ENCODE data around the gene ABHD1. TPM values are rescaled to one million over a fixed set of nuclear protein-coding genes. Genes with fewer than 3 reads are reported as not detected.

ABHD1 gene
- total RNA-seq, 1 donor from 2014 or later: not detected

- H3K36me3 Mint-ChIP-seq (ENCODE audit: low read depth, unreplicated experiment): no peaks in the 10 kb centered on the region
- Histone ChIP-seq H3K4me3 (ENCODE audit: insufficient read depth, low read depth, low read length) (no peak overlapping the region), H3K36me3 (ENCODE audit: insufficient read depth, low read length) (no peaks in the 10 kb centered on the region), H3K27me3 (ENCODE audit: insufficient read depth, low read length) (peaks cover 10% of the 10 kb centered on the region), H2AFZ (ENCODE audit: low read depth, low read length) (no peak overlapping the region), H3K27ac (ENCODE audit: low read depth, low read length) (no peak overlapping the region), H3K4me2 (ENCODE audit: low read length) (no peak overlapping the region), H3K9me3 (ENCODE audit: insufficient read depth, low read depth, low read length) (no peaks in the 10 kb centered on the region), H4K20me1 (ENCODE audit: insufficient read depth, low read length) (no peaks in the 10 kb centered on the region), H3K79me2 (ENCODE audit: insufficient read depth, low read length) (no peaks in the 10 kb centered on the region), H3K4me1 (ENCODE audit: insufficient read depth, low read length) (no peaks in the 10 kb centered on the region), H3K9ac (ENCODE audit: low read length) (no peak overlapping the region)
- no peak for FAIRE-seq
- H3K4me3 Mint-ChIP-seq (ENCODE audit: unreplicated experiment): no peak overlapping the region
- no peak overlapping the region for H3K27ac Mint-ChIP-seq (ENCODE audit: unreplicated experiment)
- no peak for DNase-seq (ENCODE audit: low read depth)
- no peaks in the 10 kb centered on the region for H3K4me1 Mint-ChIP-seq (ENCODE audit: low read depth, unreplicated experiment)
- TF ChIP-seq EZH2 (IDR thresholded peaks at IDR 0.05; ENCODE audit: insufficient read depth, low read length) (no peak), CTCF (IDR thresholded peaks at IDR 0.05; ENCODE audit: insufficient read depth, low read depth, low read length) (no peak)
- peaks cover 2% of the 10 kb centered on the region for H3K9me3 Mint-ChIP-seq (ENCODE audit: unreplicated experiment)
- H3K27me3 Mint-ChIP-seq (ENCODE audit: low read depth, unreplicated experiment): peaks cover 21% of the 10 kb centered on the region
Measured at GRCh38 chr2:27150639-27151230, 27.1 kb downstream of the ABHD1 start.

GRCh38 chr2:27152102-27152795 lies 28.6 kb downstream of the ABHD1 start:
- H3K36me3 ChIP-seq (ENCODE audit: insufficient read depth, low read length): no peaks in the 10 kb centered on the region
- Mint-ChIP-seq H3K4me1 (ENCODE audit: low read depth, unreplicated experiment) (no peaks in the 10 kb centered on the region), H3K27ac (ENCODE audit: unreplicated experiment) (no peak overlapping the region), H3K27me3 (ENCODE audit: low read depth, unreplicated experiment) (peaks cover 21% of the 10 kb centered on the region), H3K9me3 (ENCODE audit: unreplicated experiment) (peaks cover 2% of the 10 kb centered on the region), H3K36me3 (ENCODE audit: low read depth, unreplicated experiment) (no peaks in the 10 kb centered on the region), H3K4me3 (ENCODE audit: unreplicated experiment) (no peak overlapping the region)
- TF ChIP-seq CTCF (IDR thresholded peaks at IDR 0.05; ENCODE audit: insufficient read depth, low read depth, low read length) (no peak), EZH2 (IDR thresholded peaks at IDR 0.05; ENCODE audit: insufficient read depth, low read length) (no peak)
- no peaks in the 10 kb centered on the region for H3K9me3 ChIP-seq (ENCODE audit: insufficient read depth, low read depth, low read length)
- no peak for FAIRE-seq
- no peak overlapping the region for H3K4me3 ChIP-seq (ENCODE audit: insufficient read depth, low read depth, low read length)
- H3K27me3 ChIP-seq (ENCODE audit: insufficient read depth, low read length): peaks cover 10% of the 10 kb centered on the region
- H4K20me1 ChIP-seq (ENCODE audit: insufficient read depth, low read length): no peaks in the 10 kb centered on the region
- H3K4me1 ChIP-seq (ENCODE audit: insufficient read depth, low read length): no peaks in the 10 kb centered on the region
- no peak for DNase-seq (ENCODE audit: low read depth)
- no peaks in the 10 kb centered on the region for H3K79me2 ChIP-seq (ENCODE audit: insufficient read depth, low read length)
- H3K27ac ChIP-seq (ENCODE audit: low read depth, low read length): no peak overlapping the region
- no peak overlapping the region for H3K4me2 ChIP-seq (ENCODE audit: low read length)
- no peak overlapping the region for H2AFZ ChIP-seq (ENCODE audit: low read depth, low read length)
- H3K9ac ChIP-seq (ENCODE audit: low read length): no peak overlapping the region

All from astrocyte (in vitro differentiated cells and primary cell).